ENCODE results near the gene SUCLG2.

The SUCLG2 gene

GRCh38 chr3:67433109-67433508, 221.3 kb downstream of the SUCLG2 start:
- TF ChIP-seq EZH2phosphoT487 (IDR thresholded peaks at IDR 0.05; ENCODE audit: borderline replicate concordance, low read length) (no peak), CTCF (IDR thresholded peaks at IDR 0.05; ENCODE audit: low read depth, low read length, poor library complexity, severe bottlenecking) (no peak)
- no peaks in the 10 kb centered on the region for H3K9me3 ChIP-seq (ENCODE audit: control insufficient read depth, insufficient read depth, low read length)

GRCh38 chr3:67431887-67432286, 222.5 kb downstream of the SUCLG2 start:
- Histone ChIP-seq H3K36me3 (ENCODE audit: control insufficient read depth, low read length) (peaks cover 3% of the 10 kb centered on the region; the same call in 1 of the 2 replicates), H3K9me3 (ENCODE audit: control insufficient read depth, insufficient read depth, low read length) (no peaks in the 10 kb centered on the region), H3K4me3 (ENCODE audit: low read length) (no peak overlapping the region), H3K27ac (ENCODE audit: low read depth, low read length) (no peak overlapping the region), H3K4me2 (ENCODE audit: low read length) (no peak overlapping the region), H3K9me2 (replicated peaks; ENCODE audit: control insufficient read depth, low read length) (no peaks in the 10 kb centered on the region), H3F3A (ENCODE audit: control insufficient read depth, insufficient read depth) (no peaks in the 10 kb centered on the region), H3K27me3 (ENCODE audit: control insufficient read depth, low read length) (no peaks in the 10 kb centered on the region), H4K20me1 (ENCODE audit: control insufficient read depth, insufficient read depth, low read depth, low read length) (no peaks in the 10 kb centered on the region), H3K4me1 (ENCODE audit: control insufficient read depth, low read length) (no peaks in the 10 kb centered on the region), H3K79me2 (ENCODE audit: control insufficient read depth, low read length) (no peaks in the 10 kb centered on the region)
- TF ChIP-seq EZH2phosphoT487 (IDR thresholded peaks at IDR 0.05; ENCODE audit: borderline replicate concordance, low read length) (no peak), CTCF (IDR thresholded peaks at IDR 0.05; ENCODE audit: low read depth, low read length, poor library complexity, severe bottlenecking) (no peak)

More at GRCh38 chr3:67433109-67433508, 221.3 kb downstream of the SUCLG2 start:
- Histone ChIP-seq H3K4me2 (ENCODE audit: low read length) (no peak overlapping the region), H3K36me3 (ENCODE audit: control insufficient read depth, low read length) (no peaks in the 10 kb centered on the region), H3K79me2 (ENCODE audit: control insufficient read depth, low read length) (no peaks in the 10 kb centered on the region), H3K9me2 (replicated peaks; ENCODE audit: control insufficient read depth, low read length) (no peaks in the 10 kb centered on the region), H3K27ac (ENCODE audit: low read depth, low read length) (no peak overlapping the region), H3K27me3 (ENCODE audit: control insufficient read depth, low read length) (no peaks in the 10 kb centered on the region), H3K4me1 (ENCODE audit: control insufficient read depth, low read length) (no peaks in the 10 kb centered on the region), H4K20me1 (ENCODE audit: control insufficient read depth, insufficient read depth, low read depth, low read length) (no peaks in the 10 kb centered on the region), H3F3A (ENCODE audit: control insufficient read depth, insufficient read depth) (no peaks in the 10 kb centered on the region), H3K4me3 (ENCODE audit: low read length) (no peak overlapping the region)

GRCh38 chr3:67423722-67424121, 230.7 kb downstream of the SUCLG2 start:
- Histone ChIP-seq H3K4me3 (ENCODE audit: low read length) (no peak overlapping the region), H3K27me3 (ENCODE audit: control insufficient read depth, low read length) (no peaks in the 10 kb centered on the region), H3K27ac (ENCODE audit: low read depth, low read length) (no peak overlapping the region), H3K4me1 (ENCODE audit: control insufficient read depth, low read length) (no peaks in the 10 kb centered on the region), H3K9me3 (ENCODE audit: control insufficient read depth, insufficient read depth, low read length) (peaks cover 16% of the 10 kb centered on the region; the same call in 1 of the 2 replicates), H3K79me2 (ENCODE audit: control insufficient read depth, low read length) (no peaks in the 10 kb centered on the region), H3K4me2 (ENCODE audit: low read length) (no peak overlapping the region), H4K20me1 (ENCODE audit: control insufficient read depth, insufficient read depth, low read depth, low read length) (no peaks in the 10 kb centered on the region), H3K36me3 (ENCODE audit: control insufficient read depth, low read length) (peaks cover 24% of the 10 kb centered on the region; the same call in 1 of the 2 replicates), H3K9me2 (replicated peaks; ENCODE audit: control insufficient read depth, low read length) (no peaks in the 10 kb centered on the region), H3F3A (ENCODE audit: control insufficient read depth, insufficient read depth) (no peaks in the 10 kb centered on the region)
- no peak for TF ChIP-seq EZH2phosphoT487 (IDR thresholded peaks at IDR 0.05; ENCODE audit: borderline replicate concordance, low read length)
- TF ChIP-seq CTCF (IDR thresholded peaks at IDR 0.05; ENCODE audit: low read depth, low read length, poor library complexity, severe bottlenecking), result no peak

Data from DOHH2 (cell line).